ENCODE measurements around the gene ITPR2. TPM values are rescaled to one million over a fixed set of nuclear protein-coding genes. Genes with fewer than 3 reads are reported as not detected.
A peak's percentile ranks its signal among the peaks of the same experiment; 100 is the strongest.

Gene ITPR2
- polyA plus RNA-seq, 1 of the 3 experiments (the other 2 are of a cell fraction) = 2.3 TPM

DNA sequence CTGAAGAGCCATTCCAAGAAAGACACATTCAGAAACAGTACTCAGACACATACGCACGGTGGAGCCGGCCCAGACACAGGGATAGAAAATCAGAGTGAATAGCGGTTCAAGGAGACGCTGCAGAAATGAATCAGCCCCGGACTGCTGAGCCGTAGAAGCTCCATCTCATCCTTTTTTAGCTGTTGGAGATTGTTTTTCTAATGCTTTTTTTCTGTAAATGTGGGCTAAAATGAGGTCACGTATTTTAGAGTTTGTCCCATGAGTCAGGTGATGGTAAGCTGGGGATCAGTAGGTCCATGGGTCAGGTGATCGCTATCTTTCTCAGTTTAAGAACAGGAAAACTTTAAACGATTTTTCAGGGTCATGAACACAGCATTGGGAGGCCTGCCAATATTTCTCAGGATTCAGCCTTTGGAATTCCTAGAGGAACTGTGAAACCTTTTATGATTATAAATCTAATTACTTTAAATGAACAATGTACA, 202.4 kb downstream of the ITPR2 start (continued):
- TF ChIP-seq RCOR1 (IDR thresholded peaks at IDR 0.05; ENCODE audit: low read length) = no peak
- no peak for TF ChIP-seq GATA2 (CRISPR knock-in tag; IDR thresholded peaks at IDR 0.05)
- TF ChIP-seq EP300 (IDR thresholded peaks at IDR 0.05; ENCODE audit: borderline replicate concordance in 1 of 2, low read depth in 1 of 2, low read length in 1 of 2) = peak in 1 of 2 experiments; percentile 44; a peak in 1 of 4 replicates
- TF ChIP-seq, protein P1, sequence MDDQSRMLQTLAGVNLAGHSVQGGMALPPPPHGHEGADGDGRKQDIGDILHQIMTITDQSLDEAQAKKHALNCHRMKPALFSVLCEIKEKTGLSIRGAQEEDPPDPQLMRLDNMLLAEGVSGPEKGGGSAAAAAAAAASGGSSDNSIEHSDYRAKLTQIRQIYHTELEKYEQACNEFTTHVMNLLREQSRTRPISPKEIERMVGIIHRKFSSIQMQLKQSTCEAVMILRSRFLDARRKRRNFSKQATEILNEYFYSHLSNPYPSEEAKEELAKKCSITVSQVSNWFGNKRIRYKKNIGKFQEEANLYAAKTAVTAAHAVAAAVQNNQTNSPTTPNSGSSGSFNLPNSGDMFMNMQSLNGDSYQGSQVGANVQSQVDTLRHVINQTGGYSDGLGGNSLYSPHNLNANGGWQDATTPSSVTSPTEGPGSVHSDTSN (IDR thresholded peaks at IDR 0.05) = 0 out of 2 replicates have a peak, but pooled peaks have one; percentile 19

- POLR2A ChIA-PET = no interaction called here
- Histone ChIP-seq H3K79me2 (ENCODE audit: insufficient read depth) (no peaks in the 10 kb centered on the region), H2AFZ (ENCODE audit: low read depth) (peak overlapping the region; percentile 61; the same call in 1 of the 2 replicates), H3K27ac (ENCODE audit: low read depth in 2 of 2, low read length in 1 of 2) (peak overlapping the region in 1 of 2 experiments; percentile 84; a peak in 2 of 4 replicates), H3F3A (replicated peaks; ENCODE audit: insufficient read depth) (peaks cover 48% of the 10 kb centered on the region), H4K20me1 (ENCODE audit: insufficient read depth) (no peaks in the 10 kb centered on the region), H3K9me3 (no peaks in the 10 kb centered on the region), H3K9me2 (no peaks in the 10 kb centered on the region), H3K4me1 (ENCODE audit: control insufficient read depth in 1 of 2, insufficient read depth in 2 of 2, low read depth in 1 of 2, low read length in 1 of 2) (peaks cover 9 to 51% of the 10 kb centered on the region in 2 experiments), H3K4me3 (ENCODE audit: low read depth in 2 of 2, low read length in 1 of 2) (peak overlapping the region in 1 of 2 experiments; percentile 43; a peak in 2 of 4 replicates), H3K36me3 (replicated peaks in 1 of 2; ENCODE audit: control insufficient read depth in 1 of 2, insufficient read depth in 2 of 2, low read length in 1 of 2) (peaks cover 0 to 7% of the 10 kb centered on the region in 2 experiments), H3K9ac (peak overlapping the region; percentile 72), H3K27me3 (ENCODE audit: insufficient read depth) (no peaks in the 10 kb centered on the region), H3K4me2 (peak overlapping the region; percentile 61)
- CTCF ChIA-PET = interaction anchor here (0.6 to 2.2 kb wide), 5 partner anchors 16 to 510 kb away, joined by 3 to 6 read pairs (median 4); no protein-coding TSS in a partner anchor
- 16% methylated on average over 1 of the region's 1 CpG for WGBS (ENCODE audit: low lambda C conversion rate)
- no peak for DNase-seq
- TF ChIP-seq FOXM1 (IDR thresholded peaks at IDR 0.05; ENCODE audit: low read depth) (no peak), SMC3 (IDR thresholded peaks at IDR 0.05; ENCODE audit: low read depth, low read length) (peak; percentile 42), RAD21 (IDR thresholded peaks at IDR 0.05; ENCODE audit: low read length) (peak; percentile 50), RCOR1 (IDR thresholded peaks at IDR 0.05; ENCODE audit: low read length) (no peak), NRF1 (IDR thresholded peaks at IDR 0.05; ENCODE audit: low read depth, low read length) (no peak), EZH2phosphoT487 (IDR thresholded peaks at IDR 0.05; ENCODE audit: borderline replicate concordance, low read depth) (no peak), CTCF (IDR thresholded peaks at IDR 0.05) (peak; percentile 63), YY1 (IDR thresholded peaks at IDR 0.05; ENCODE audit: low read depth) (no peak), MXI1 (IDR thresholded peaks at IDR 0.05; ENCODE audit: low read depth, low read length) (no peak)
These were observed 203.1 kb downstream of the ITPR2 start for GRCh38 chr12:26629864-26630263.

- WGBS (ENCODE audit: low lambda C conversion rate) = 84% methylated on average over 2 of the region's 2 CpGs
- DNase-seq = no peak
- CTCF ChIA-PET = interaction anchor here (1.2 to 2.2 kb wide), 3 partner anchors 14 to 508 kb away, joined by 4 to 6 read pairs (median 6); no protein-coding TSS in a partner anchor
These were observed 204.8 kb downstream of the ITPR2 start for GRCh38 chr12:26628234-26628633.

More at GRCh38 chr12:26628234-26628633, 204.8 kb downstream of the ITPR2 start:
- Histone ChIP-seq H3K4me2 (no peak overlapping the region), H3K27me3 (ENCODE audit: insufficient read depth) (no peaks in the 10 kb centered on the region), H3K9me3 (no peaks in the 10 kb centered on the region), H2AFZ (ENCODE audit: low read depth) (no peak overlapping the region), H3K4me1 (ENCODE audit: control insufficient read depth in 1 of 2, insufficient read depth in 2 of 2, low read depth in 1 of 2, low read length in 1 of 2) (peaks cover 5 to 38% of the 10 kb centered on the region in 2 experiments), H3K9ac (no peak overlapping the region), H3K79me2 (ENCODE audit: insufficient read depth) (no peaks in the 10 kb centered on the region), H3K27ac (ENCODE audit: low read depth in 2 of 2, low read length in 1 of 2) (no peak overlapping the region), H3F3A (replicated peaks; ENCODE audit: insufficient read depth) (peaks cover 36% of the 10 kb centered on the region), H3K9me2 (no peaks in the 10 kb centered on the region), H3K4me3 (ENCODE audit: low read depth in 2 of 2, low read length in 1 of 2) (no peak overlapping the region), H4K20me1 (ENCODE audit: insufficient read depth) (no peaks in the 10 kb centered on the region), H3K36me3 (replicated peaks in 1 of 2; ENCODE audit: control insufficient read depth in 1 of 2, insufficient read depth in 2 of 2, low read length in 1 of 2) (peaks cover 0 to 7% of the 10 kb centered on the region in 2 experiments)
- POLR2A ChIA-PET = no interaction called here
- TF ChIP-seq FOSL2 (IDR thresholded peaks at IDR 0.05; ENCODE audit: borderline replicate concordance, low read depth) (no peak), SMC3 (IDR thresholded peaks at IDR 0.05; ENCODE audit: low read depth, low read length) (no peak)
